GM18951 (cell line): ENCODE results near the gene OCLN.
"Not testable (repeated sequence)": the region's sequence is repeated elsewhere in the genome, so short reads cannot be mapped to it uniquely, and the experiment has no call there.

Experiments used
- POLR2A ChIP-seq: IDR thresholded peaks from 4 replicates; pipeline ENCODE4 v1.6.1; 2011; ENCODE audit warnings: mild to moderate bottlenecking; ENCODE audit not compliant: insufficient read length, insufficient read depth; ENCODE audit errors: extremely low read depth
- in situ Hi-C: fragments of 300-500 bp; cut with MboI; formaldehyde crosslinking; loops from one replicate; pipeline ENCODE4 v1.12.0; 2022; ENCODE audit warnings: low sequenced_read_pairs, mixed read lengths, inconsistent platforms; ENCODE audit not compliant: unreplicated experiment

Gene OCLN

DNA sequence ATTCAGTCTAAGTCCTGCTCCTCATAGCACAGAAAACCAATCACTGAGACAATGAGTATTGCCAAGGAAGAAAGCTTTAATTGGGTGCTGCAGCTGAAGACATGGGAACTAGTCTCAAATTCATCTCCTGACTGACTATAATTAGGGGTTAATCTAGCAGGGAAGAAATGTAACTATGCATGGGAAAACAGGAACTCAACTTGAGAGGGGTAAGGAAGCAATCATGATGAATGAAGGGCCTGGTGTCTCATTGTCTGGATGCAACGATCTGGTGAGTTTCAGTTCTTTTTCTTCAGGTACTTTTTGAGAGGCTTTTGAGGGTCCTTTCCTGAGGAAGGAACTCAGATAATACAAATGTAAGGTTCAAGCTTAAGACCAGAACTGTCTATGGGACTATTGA, 24.0 kb upstream of the OCLN start:
- no peak for TF ChIP-seq POLR2A
- in situ Hi-C loops = no loop called here

DNA sequence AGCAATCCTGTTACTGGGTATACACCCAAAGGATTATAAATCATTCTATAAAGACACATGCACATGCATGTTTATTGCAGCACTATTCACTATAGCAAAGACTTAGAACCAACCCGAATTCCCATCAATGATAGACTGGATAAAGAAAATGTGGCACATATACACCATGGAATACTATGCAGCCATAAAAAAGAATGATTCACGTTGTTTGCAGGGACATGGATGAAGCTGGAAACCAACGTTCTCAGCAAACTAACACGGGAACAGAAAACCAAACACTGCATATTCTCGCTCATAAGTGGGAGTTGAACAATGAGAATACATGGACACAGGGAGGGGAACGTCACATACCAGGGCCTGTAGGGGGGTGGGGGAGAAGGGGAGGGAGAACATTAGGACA, 21.1 kb upstream of the OCLN start:
- in situ Hi-C loops = not testable (repeated sequence)

DNA sequence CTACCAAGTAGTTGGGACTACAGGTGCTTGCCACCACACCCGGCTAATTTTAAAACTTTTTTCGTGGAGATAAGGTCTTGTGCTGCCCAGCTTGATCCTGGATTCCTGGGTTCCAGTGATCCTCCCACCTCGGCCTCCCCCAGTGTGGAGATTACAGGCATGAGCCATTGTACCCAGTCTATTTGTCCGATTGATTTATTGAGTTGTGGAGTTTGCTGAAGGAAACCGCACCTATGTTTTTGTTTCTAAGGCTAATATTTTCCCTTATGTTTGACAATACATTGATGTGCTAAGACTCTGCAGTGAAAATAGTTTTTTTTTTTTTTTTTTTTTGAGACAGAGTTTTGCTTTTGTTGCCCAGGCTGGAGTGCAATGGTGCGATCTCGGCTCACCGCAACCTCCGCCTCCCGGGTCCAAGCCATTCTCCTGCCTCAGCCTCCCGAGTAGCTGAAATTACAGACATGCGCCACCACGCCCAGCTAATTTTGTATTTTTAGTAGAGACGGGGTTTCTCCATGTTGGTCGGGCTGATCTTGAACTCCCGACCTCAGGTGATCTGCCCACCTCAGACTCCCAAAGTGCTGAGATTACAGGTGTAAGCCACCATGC, 20.0 kb upstream of the OCLN start:
- in situ Hi-C loops = not testable (repeated sequence)

DNA sequence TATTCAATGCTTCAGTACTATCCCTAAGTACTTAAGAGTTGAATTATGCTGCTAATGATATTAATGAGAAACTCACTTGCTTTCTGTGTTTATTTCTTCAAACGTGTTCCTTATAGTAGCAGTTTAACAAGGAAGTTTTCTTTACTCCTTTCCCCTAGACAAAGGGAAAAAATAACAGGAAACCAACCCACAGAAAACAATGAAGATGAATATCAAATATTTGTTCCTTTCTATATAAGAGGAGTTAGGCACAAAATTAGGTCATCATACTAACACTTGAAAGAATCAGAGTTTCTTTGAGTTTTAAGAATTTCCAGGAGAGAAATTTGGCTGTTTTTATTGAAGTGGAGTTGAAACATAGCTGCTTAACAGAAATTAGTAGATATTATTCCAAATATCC, 15.4 kb upstream of the OCLN start:
- in situ Hi-C loops = no loop called here
- no peak for TF ChIP-seq POLR2A

DNA sequence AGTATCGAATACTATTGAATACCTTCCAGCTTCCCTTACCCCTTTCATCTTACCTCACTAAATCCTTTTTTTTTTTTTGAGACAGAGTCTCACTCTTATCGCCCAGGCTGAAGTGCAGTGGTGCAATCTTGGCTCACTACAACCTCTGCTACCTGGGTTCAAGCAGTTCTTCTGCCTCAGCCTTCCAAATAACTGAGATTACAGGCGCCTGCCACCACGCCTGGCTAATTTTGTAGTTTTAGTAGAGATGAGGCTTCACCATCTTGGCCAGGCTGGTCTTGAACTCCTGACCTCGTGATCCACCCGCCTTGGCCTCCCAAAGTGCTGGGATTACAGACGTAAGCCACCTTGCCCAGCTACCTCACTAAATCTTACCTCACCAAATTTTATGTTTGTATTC, 14.3 kb upstream of the OCLN start:
- in situ Hi-C loops = not testable (repeated sequence)

DNA sequence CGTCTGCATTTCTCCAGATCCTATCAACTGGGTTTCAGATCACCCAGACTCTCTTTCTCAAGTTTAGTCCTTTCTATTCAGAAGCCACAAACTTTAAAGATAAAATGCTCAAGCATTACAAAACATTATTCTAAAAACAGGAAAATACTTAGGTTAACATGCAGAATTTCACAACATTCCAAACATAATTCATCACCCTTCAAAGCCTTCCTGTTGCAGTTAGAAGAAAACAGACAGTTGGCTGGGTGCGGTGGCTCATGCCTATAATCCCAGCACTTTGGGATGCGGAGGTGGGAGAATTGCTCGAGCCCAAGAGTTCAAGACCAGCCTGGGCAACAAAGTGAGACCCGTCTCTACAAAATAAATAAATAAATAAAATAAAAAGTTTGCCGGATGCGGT, 7.7 kb upstream of the OCLN start:
- in situ Hi-C loops = no loop called here
- no peak for TF ChIP-seq POLR2A

DNA sequence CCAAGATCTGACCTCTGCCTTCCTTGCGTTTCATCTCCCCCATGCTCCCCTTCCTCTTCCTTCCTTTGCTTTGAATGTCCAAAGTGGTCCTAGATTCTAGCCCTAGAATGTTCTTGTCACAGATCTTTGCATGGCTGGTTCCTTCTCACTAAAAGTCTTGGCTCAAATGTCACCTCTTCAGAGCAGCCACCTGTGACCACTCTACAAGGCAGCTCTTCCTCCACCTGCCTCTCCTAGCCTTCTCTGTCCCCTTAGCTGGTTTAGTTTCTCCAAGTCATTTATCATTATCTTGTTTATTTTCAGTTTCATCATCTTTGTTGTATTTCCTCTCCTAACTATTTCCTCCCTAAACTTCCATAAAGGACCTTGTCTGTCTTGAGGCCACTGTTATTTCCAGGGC, 7.1 kb upstream of the OCLN start:
- no peak for TF ChIP-seq POLR2A
- in situ Hi-C loops = no loop called here

DNA sequence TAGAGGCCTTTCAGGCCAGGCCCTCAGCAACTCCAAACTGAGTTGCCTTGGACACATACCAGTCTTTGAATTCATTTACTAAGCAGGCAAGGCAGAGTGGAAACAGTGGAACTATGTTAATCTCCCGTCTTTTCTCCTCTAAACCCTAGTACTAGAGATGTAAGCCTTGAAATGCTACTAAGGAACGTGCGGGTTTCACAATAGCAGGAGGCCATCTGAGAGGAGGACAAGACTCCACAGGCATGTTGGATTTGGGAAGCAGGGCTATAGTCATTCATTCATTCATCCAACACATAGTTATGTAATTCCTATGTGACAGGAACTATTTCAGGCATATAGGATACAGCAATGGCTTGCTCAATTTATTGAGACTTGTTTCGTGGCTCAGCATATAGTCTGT, 3.3 kb upstream of the OCLN start:
- in situ Hi-C loops = no loop called here
- no peak for TF ChIP-seq POLR2A

DNA sequence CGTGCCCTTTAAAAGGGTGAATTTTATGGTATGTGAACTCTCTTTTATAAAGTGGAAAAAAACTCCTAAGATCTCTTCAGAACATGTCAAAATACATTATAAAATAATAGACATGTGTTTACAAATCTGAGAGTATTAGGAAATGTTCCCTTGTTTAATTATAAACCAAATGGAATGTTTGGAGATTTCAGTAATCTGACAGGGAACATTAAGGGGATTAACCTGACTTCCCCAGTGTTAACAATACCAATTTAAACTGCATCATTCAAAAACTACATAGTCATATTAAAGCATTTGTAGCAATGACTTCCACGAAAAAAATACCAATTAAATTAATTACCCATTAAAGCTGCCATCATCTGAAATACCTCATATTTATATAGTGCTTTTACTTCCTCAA, 1.6 kb upstream of the OCLN start:
- no peak for TF ChIP-seq POLR2A
- in situ Hi-C loops = no loop called here

DNA sequence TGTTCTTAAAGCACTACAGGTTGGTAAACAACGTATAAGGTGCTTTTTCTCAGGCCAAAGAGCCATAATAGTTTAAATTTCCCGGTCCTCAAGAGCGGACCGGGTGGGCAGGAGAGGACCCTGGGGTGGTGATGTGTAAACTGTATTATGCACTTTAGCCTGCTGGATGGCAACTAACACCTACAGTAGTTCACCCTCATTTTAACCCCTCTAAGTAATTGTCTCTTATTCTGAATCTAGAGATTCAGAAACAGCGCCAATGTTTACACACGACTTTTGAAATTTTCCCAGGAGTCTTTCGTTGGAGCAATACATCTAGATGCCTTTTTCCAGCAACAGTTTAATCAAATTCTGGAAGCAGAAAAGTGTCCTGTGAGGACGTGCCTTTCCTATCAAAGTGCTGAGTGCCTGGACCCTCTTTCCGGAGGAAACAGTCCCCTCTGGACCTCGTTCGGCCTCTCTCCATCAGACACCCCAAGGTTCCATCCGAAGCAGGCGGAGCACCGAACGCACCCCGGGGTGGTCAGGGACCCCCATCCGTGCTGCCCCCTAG, 676 bp upstream of the OCLN start:
- no peak for TF ChIP-seq POLR2A
- in situ Hi-C loops = no loop called here

DNA sequence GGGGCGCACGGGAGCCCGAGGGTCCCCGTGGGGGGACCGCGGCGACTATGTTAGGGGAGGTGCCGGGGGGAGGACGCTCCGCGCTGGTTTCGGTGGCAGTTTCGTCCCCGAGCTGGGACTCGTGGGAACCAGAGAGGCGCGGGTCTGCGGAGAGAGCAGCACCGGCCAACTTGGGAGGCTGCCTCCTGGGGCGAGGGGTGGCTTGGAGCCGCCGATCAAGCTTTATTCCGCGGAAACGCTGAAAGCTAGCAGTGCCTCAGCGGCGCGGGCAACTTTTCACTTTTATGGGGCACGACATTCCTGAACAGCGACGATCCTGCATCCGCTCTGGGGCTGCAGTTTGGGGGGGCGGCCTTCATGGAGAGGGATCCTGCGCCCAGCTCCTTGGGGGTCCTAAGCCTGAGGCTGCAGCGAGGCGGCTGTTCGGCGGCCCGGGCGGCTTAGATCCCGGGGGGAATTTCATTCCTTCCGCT, 369 bp downstream of the OCLN start:
- no peak for TF ChIP-seq POLR2A
- in situ Hi-C loops = no loop called here

DNA sequence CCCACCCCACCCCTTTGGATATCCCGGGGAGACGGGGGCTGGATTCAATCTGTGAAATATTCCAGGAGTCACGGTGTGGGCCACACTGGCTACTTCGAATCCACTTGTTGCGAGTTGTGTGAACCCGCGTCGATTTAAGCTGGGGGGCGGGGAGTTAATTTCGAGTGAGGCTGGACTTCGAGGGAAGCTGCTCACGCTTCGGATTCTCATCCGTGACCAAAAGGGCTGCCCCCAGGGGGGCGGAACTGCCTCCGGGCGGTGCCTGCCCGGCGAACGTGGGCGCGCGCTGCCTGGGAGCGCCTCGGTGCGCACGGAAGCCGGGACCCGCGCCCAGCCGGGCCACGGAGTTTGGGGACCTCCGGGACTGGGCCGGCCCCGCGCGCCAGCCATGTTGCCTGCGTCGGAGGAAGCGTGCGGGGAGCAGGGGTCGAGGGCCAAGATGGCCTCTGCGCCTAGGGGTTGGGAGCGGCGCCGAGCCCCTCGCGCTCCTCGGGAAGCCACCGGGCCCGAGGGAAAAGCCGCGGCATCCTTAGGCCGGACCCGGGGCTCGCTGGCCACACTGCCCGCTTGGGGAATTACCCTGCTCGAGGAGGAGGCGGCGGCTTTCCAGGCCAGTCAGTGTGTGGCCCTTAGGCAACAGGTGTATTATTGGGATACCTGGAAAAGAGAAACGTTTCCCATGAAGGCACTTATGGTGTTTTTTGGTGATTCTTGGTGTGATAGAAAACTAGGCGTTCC, 975 bp downstream of the OCLN start:
- TF ChIP-seq POLR2A = no peak
- in situ Hi-C loops = no loop called here

DNA sequence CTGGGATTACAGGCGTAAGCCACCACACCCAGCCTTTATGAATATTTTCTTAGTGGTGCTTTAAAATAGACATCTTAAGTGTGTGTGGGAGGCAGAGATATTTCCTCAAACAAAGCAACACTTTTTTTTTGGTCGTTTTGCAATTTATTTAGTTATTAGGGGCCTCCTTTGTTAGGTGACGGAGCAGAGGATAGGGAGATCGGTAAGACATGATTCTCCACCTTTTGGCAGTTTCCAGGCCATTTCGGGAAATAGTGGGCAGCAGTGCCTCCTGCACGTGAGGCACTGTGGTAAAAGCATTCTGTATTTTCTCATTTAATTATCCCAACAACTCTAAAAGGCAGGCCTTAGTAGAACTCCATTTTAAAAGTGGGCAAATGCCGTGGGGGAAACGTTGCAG, 1.9 kb downstream of the OCLN start:
- in situ Hi-C loops = no loop called here
- TF ChIP-seq POLR2A = no peak

DNA sequence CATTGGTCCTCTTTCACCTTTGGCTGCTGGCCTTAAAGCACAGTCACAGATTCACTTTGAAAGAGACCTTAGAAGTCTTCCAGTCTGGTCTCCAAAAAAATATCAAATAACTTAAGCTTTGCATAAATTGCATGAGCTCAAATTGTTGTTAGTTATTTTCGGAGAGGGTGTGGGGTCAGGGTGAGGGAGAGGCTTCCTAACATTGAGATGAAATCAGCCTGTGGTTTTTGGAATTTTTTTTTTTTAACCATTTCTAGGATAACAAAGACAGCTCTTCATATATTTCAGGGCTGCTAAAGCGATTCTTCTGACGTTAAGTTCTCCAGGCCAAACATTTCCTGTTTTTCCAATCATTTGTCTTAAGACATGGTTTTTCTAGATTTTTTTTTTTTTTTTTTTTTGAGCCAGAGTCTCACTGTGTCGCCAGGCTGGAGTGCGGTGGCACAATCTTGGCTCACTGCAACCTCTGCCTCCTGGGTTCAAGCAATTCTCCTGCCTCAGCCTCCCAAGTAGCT, 4.5 kb downstream of the OCLN start:
- in situ Hi-C loops = no loop called here
- no peak for TF ChIP-seq POLR2A

DNA sequence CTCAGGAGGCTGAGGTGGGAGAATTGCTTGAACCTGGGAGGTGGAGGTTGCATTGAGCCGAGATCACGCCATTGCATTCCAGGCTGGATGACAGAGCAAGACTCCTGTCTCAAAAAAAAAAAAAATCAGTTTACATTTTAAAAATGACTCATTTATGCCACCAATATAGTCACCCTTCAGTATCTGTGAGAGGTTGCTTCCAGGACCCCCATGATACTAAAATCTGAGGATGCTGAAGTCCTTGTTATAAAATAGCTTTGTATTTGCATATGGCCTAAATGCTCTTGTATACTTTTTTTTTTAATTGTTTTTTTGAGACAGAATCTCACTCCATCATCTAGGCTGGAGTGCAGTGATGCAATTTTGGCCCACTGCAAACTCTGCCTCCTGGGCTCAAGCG, 5.8 kb downstream of the OCLN start:
- no peak for TF ChIP-seq POLR2A
- in situ Hi-C loops = no loop called here

DNA sequence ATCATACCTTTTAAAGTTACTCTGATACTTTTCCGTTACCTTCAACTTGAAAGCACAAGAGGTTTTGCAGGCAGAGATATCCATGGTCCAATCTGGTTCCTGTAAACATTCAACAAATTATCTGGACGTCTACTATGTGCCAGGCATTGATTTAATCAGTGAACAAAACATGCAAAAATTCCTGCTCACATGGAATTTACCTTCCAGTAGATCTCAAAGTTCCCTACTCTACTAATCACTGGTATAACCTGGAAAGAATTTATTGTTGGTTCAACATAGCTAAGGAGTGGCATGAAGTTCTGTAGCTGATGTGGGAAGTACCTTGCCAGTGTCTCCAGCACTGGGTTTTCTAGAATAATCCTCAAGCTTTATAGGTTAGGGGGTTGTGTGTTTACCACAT, 9.8 kb downstream of the OCLN start:
- in situ Hi-C loops = no loop called here
- TF ChIP-seq POLR2A = no peak
